HG02870 (cell line): ENCODE measurements around the gene VWA8.
"Not testable (repeated sequence)": the region's sequence is repeated elsewhere in the genome, so short reads cannot be mapped to it uniquely, and the experiment has no call there.

ENCODE experiments used
- ATAC-seq: cut with Tn5 transposase; IDR thresholded peaks from one replicate; pipeline ENCODE4 v1.9.1; 2021; ENCODE audit warnings: mild to moderate bottlenecking, moderate library complexity; ENCODE audit not compliant: unreplicated experiment

VWA8 gene

GRCh38 chr13:41928323-41928722, 32.6 kb downstream of the VWA8 start:
- ATAC-seq: no peak

- ATAC-seq: no peak
Observed at GRCh38 chr13:41925014-41925413, 35.9 kb downstream of the VWA8 start.

- not testable (repeated sequence) for ATAC-seq
Observed at GRCh38 chr13:41922894-41923293, 38.0 kb downstream of the VWA8 start.

- ATAC-seq: no peak
Observed at GRCh38 chr13:41919741-41920487, 41.0 kb downstream of the VWA8 start.

GRCh38 chr13:41919031-41919740, 41.7 kb downstream of the VWA8 start:
- ATAC-seq: no peak

GRCh38 chr13:41917641-41918040, 43.3 kb downstream of the VWA8 start:
- ATAC-seq: no peak

- ATAC-seq: peak; percentile 82
Observed at GRCh38 chr13:41916173-41916954, 44.5 kb downstream of the VWA8 start.

GRCh38 chr13:41915081-41915480, 45.8 kb downstream of the VWA8 start:
- no peak for ATAC-seq

- ATAC-seq: no peak
Observed at GRCh38 chr13:41914552-41914951, 46.4 kb downstream of the VWA8 start.

GRCh38 chr13:41909506-41909905, 51.4 kb downstream of the VWA8 start:
- ATAC-seq: no peak

- peak; percentile 76 for ATAC-seq
Observed at GRCh38 chr13:41905600-41906254, 55.2 kb downstream of the VWA8 start.

- no peak for ATAC-seq
Observed at GRCh38 chr13:41900918-41901317, 60.0 kb downstream of the VWA8 start.

GRCh38 chr13:41898411-41898810, 62.5 kb downstream of the VWA8 start:
- ATAC-seq: not testable (repeated sequence)

- ATAC-seq: no peak
Observed at GRCh38 chr13:41897126-41897525, 63.8 kb downstream of the VWA8 start.

- no peak for ATAC-seq
Observed at GRCh38 chr13:41895478-41895877, 65.4 kb downstream of the VWA8 start.

GRCh38 chr13:41891119-41891518, 69.8 kb downstream of the VWA8 start:
- ATAC-seq: no peak

- no peak for ATAC-seq
Observed at GRCh38 chr13:41883147-41883546, 77.8 kb downstream of the VWA8 start.

- ATAC-seq: not testable (repeated sequence)
Observed at GRCh38 chr13:41881890-41882289, 79.0 kb downstream of the VWA8 start.

GRCh38 chr13:41880966-41881365, 79.9 kb downstream of the VWA8 start:
- ATAC-seq: no peak

GRCh38 chr13:41864658-41865057, 96.3 kb downstream of the VWA8 start:
- ATAC-seq: no peak

- not testable (repeated sequence) for ATAC-seq
Observed at GRCh38 chr13:41862659-41863058, 98.2 kb downstream of the VWA8 start.
